H1 (cell line): ENCODE results near the gene TGIF1. TPM values are rescaled to one million over a fixed set of nuclear protein-coding genes. Genes with fewer than 3 reads are reported as not detected.

Source experiments
- polyA plus RNA-seq, 7 experiments: library from polyadenylated mRNA; depleted of rRNA in 3 of 7; stranded (reverse) in 5 of 7; unstranded in 2 of 7; fragments of >200 nt in 5 of 7; fragments of 200-250 nt in 2 of 7; gene quantifications; 1 replicate in 5 of 7; 2 replicates in 1 of 7; 4 replicates in 1 of 7; pipeline versions ENCODE4 v1.2.1 to v1.2.3, GENCODE V29; 2011 to 2013; ENCODE audit warnings: missing spikeins in 2 of 7, mixed read lengths in 2 of 7
- total RNA-seq: library from RNA; stranded (reverse); fragmentation: NEBNext Ultra II Directional; extraction: Animal tissue kit (Norgen Biotek cat#: 25700); gene quantifications from 2 replicates; pipeline ENCODE4 v1.2.1, GENCODE V29; 2021
- TF ChIP-seq, protein P1 (sequence below): fragments of 300-600 bp; sonication (generic); IDR thresholded peaks from 2 replicates; pipeline ENCODE4 v1.7.1; 2012; ENCODE audit warnings: low read length, moderate library complexity, mild to moderate bottlenecking, inconsistent platforms; ENCODE audit not compliant: insufficient replicate concordance

The TGIF1 gene
- total and polyA plus RNA-seq, 2 of the 8 experiments (the other 6 are each of a cell fraction or from before 2014, with no cell fraction given): 256 to 262 TPM

DNA sequence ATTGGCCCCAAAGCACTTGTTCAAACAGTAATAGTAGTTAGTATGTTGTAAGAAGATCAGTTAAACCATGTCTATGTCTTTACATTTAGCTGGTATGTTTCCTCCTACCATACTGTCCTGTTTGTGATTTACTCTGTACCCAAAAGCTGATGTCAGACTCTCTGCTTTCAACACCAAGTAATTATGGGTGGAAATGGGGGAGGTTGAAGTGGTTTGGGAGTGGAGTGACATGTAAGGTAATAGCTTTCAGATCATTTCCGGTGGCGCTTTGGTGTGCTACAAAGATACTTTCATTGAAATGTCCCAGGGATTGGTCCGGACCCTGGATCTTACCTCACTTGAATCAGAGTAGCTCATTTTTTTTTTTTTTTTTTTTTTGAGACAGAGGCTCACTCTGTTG lies 39.7 kb upstream of the TGIF1 start (continued):
- TF ChIP-seq, protein P1, sequence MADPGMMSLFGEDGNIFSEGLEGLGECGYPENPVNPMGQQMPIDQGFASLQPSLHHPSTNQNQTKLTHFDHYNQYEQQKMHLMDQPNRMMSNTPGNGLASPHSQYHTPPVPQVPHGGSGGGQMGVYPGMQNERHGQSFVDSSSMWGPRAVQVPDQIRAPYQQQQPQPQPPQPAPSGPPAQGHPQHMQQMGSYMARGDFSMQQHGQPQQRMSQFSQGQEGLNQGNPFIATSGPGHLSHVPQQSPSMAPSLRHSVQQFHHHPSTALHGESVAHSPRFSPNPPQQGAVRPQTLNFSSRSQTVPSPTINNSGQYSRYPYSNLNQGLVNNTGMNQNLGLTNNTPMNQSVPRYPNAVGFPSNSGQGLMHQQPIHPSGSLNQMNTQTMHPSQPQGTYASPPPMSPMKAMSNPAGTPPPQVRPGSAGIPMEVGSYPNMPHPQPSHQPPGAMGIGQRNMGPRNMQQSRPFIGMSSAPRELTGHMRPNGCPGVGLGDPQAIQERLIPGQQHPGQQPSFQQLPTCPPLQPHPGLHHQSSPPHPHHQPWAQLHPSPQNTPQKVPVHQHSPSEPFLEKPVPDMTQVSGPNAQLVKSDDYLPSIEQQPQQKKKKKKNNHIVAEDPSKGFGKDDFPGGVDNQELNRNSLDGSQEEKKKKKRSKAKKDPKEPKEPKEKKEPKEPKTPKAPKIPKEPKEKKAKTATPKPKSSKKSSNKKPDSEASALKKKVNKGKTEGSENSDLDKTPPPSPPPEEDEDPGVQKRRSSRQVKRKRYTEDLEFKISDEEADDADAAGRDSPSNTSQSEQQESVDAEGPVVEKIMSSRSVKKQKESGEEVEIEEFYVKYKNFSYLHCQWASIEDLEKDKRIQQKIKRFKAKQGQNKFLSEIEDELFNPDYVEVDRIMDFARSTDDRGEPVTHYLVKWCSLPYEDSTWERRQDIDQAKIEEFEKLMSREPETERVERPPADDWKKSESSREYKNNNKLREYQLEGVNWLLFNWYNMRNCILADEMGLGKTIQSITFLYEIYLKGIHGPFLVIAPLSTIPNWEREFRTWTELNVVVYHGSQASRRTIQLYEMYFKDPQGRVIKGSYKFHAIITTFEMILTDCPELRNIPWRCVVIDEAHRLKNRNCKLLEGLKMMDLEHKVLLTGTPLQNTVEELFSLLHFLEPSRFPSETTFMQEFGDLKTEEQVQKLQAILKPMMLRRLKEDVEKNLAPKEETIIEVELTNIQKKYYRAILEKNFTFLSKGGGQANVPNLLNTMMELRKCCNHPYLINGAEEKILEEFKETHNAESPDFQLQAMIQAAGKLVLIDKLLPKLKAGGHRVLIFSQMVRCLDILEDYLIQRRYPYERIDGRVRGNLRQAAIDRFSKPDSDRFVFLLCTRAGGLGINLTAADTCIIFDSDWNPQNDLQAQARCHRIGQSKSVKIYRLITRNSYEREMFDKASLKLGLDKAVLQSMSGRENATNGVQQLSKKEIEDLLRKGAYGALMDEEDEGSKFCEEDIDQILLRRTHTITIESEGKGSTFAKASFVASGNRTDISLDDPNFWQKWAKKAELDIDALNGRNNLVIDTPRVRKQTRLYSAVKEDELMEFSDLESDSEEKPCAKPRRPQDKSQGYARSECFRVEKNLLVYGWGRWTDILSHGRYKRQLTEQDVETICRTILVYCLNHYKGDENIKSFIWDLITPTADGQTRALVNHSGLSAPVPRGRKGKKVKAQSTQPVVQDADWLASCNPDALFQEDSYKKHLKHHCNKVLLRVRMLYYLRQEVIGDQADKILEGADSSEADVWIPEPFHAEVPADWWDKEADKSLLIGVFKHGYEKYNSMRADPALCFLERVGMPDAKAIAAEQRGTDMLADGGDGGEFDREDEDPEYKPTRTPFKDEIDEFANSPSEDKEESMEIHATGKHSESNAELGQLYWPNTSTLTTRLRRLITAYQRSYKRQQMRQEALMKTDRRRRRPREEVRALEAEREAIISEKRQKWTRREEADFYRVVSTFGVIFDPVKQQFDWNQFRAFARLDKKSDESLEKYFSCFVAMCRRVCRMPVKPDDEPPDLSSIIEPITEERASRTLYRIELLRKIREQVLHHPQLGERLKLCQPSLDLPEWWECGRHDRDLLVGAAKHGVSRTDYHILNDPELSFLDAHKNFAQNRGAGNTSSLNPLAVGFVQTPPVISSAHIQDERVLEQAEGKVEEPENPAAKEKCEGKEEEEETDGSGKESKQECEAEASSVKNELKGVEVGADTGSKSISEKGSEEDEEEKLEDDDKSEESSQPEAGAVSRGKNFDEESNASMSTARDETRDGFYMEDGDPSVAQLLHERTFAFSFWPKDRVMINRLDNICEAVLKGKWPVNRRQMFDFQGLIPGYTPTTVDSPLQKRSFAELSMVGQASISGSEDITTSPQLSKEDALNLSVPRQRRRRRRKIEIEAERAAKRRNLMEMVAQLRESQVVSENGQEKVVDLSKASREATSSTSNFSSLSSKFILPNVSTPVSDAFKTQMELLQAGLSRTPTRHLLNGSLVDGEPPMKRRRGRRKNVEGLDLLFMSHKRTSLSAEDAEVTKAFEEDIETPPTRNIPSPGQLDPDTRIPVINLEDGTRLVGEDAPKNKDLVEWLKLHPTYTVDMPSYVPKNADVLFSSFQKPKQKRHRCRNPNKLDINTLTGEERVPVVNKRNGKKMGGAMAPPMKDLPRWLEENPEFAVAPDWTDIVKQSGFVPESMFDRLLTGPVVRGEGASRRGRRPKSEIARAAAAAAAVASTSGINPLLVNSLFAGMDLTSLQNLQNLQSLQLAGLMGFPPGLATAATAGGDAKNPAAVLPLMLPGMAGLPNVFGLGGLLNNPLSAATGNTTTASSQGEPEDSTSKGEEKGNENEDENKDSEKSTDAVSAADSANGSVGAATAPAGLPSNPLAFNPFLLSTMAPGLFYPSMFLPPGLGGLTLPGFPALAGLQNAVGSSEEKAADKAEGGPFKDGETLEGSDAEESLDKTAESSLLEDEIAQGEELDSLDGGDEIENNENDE: no peak
